CD8-positive, alpha-beta memory T cell (primary cell): Measurements from ENCODE around the gene COL4A6. TPM values are rescaled to one million over a fixed set of nuclear protein-coding genes. Genes with fewer than 3 reads are reported as not detected.

Experiments used
- CTCF ChIA-PET: fragments of 350-600 bp; sonication (Branson Sonifier 250); formaldehyde crosslinking; loops from one replicate; lab custom pipeline; 2021; ENCODE audit warnings: antibody characterized with exemption; lab: Charles Lee
- POLR2A ChIA-PET: fragments of 350-600 bp; sonication (Branson Sonifier 250); formaldehyde crosslinking; loops from one replicate; lab custom pipeline; 2021; ENCODE audit warnings: antibody characterized with exemption; lab: Charles Lee
- DNase-seq, 5 donors: peaks; one replicate each; pipeline versions ENCODE4 v3.0.0 to v3.0.0-alpha.2; 2020 to 2022; ENCODE audit warnings: mixed read lengths in 1 of 5
- H3K27ac ChIP-seq: one replicate; pipeline ENCODE4 v1.7.0; 2013; ENCODE audit warnings: low read depth, mild to moderate bottlenecking, low read length, moderate library complexity
- H3K27me3 ChIP-seq: 2 replicates; pipeline ENCODE4 v1.7.0; 2013; ENCODE audit warnings: low read length, mild to moderate bottlenecking; ENCODE audit not compliant: insufficient read depth, poor library complexity, severe bottlenecking
- H3K36me3 ChIP-seq: 2 replicates; pipeline ENCODE4 v1.7.0; 2013; ENCODE audit warnings: mild to moderate bottlenecking, low read length, moderate library complexity; ENCODE audit not compliant: insufficient read depth
- H3K4me1 ChIP-seq: 2 replicates; pipeline ENCODE4 v1.7.0; 2013; ENCODE audit warnings: mild to moderate bottlenecking, low read length, moderate library complexity; ENCODE audit not compliant: insufficient read depth
- H3K4me3 ChIP-seq: 2 replicates; pipeline ENCODE4 v1.7.0; 2013; ENCODE audit warnings: mild to moderate bottlenecking, low read length
- H3K9me3 ChIP-seq: 2 replicates; pipeline ENCODE4 v1.7.0; 2013; ENCODE audit warnings: mild to moderate bottlenecking, low read length
- H3K27ac Mint-ChIP-seq, 8 donors: one replicate each; pipeline ENCODE4 v1.8.0; 2020 to 2021; ENCODE audit warnings: mixed read lengths in 8 of 8, mild to moderate bottlenecking in 6 of 8, inconsistent platforms in 3 of 8, moderate library complexity in 3 of 8
- H3K27me3 Mint-ChIP-seq, 2 donors: one replicate each; pipeline ENCODE4 v1.8.0; 2020 to 2021; ENCODE audit warnings: mixed read lengths in 2 of 2, mild to moderate bottlenecking in 1 of 2, moderate library complexity in 1 of 2
- H3K36me3 Mint-ChIP-seq, 3 donors: one replicate each; pipeline ENCODE4 v1.8.0; 2020 to 2021; ENCODE audit warnings: mixed read lengths in 3 of 3, inconsistent platforms in 1 of 3, mild to moderate bottlenecking in 1 of 3
- H3K4me1 Mint-ChIP-seq, 3 donors: one replicate each; pipeline ENCODE4 v1.8.0; 2020 to 2021; ENCODE audit warnings: mixed read lengths in 3 of 3, inconsistent platforms in 1 of 3, mild to moderate bottlenecking in 1 of 3
- H3K4me3 Mint-ChIP-seq, 7 donors: one replicate each; pipeline ENCODE4 v1.8.0; 2020 to 2021; ENCODE audit warnings: mixed read lengths in 7 of 7, mild to moderate bottlenecking in 6 of 7, moderate library complexity in 4 of 7, inconsistent platforms in 2 of 7
- H3K9me3 Mint-ChIP-seq, 5 donors: one replicate each; pipeline ENCODE4 v1.8.0; 2020 to 2022; ENCODE audit warnings: mixed read lengths in 5 of 5, mild to moderate bottlenecking in 3 of 5, moderate library complexity in 2 of 5, inconsistent platforms in 1 of 5
- polyA plus RNA-seq: library from polyadenylated mRNA; unstranded; fragments of 300-500 nt; fragmentation: Illumina TruSeq; gene quantifications from one replicate; pipeline ENCODE4 v1.2.3, GENCODE V29; 2021
- total RNA-seq, 2 experiments: library from RNA; stranded (reverse); gene quantifications; one replicate each; pipeline ENCODE4 v1.2.3, GENCODE V29; 2021

The COL4A6 gene
- total and polyA plus RNA-seq, 3 experiments from 2014 or later: not detected

GRCh38 chrX:108366644-108367406 is 71.4 kb downstream of the COL4A6 start:
- Histone ChIP-seq H3K9me3 (no peaks in the 10 kb centered on the region), H3K27me3 (no peaks in the 10 kb centered on the region), H3K4me1 (no peaks in the 10 kb centered on the region), H3K36me3 (no peaks in the 10 kb centered on the region), H3K27ac (no peak overlapping the region), H3K4me3 (no peak overlapping the region)
- ChIA-PET CTCF (no interaction called here), POLR2A (no interaction called here)
- Mint-ChIP-seq H3K27me3 (no peaks in the 10 kb centered on the region), H3K27ac (no peak overlapping the region), H3K4me3 (no peak overlapping the region), H3K36me3 (no peaks in the 10 kb centered on the region), H3K4me1 (no peaks in the 10 kb centered on the region), H3K9me3 (peaks cover 0 to 3% (median 0%) of the 10 kb centered on the region in 5 donors)
- DNase-seq: no peak

DNA sequence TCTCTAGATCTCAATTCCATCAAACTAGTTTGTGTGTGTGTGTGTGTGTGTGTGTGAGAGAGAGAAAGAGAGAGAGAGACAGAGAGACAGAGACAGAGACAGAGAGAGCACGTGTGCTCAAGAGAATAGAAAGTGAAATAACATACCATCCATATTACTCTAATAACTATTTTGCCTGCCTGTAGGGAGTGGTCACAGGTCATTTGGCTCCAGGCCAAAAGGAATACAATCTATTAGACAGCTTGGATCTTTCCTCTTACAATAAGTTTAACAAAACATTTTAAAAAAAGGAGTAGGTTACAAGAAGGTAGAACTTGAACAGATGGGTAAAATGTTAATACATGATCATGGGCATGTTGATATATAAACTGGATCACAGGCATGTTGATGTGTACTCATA is 76.2 kb downstream of the COL4A6 start:
- ChIA-PET POLR2A (no interaction called here), CTCF (no interaction called here)
- H3K9me3 ChIP-seq: no peaks in the 10 kb centered on the region
- H3K9me3 Mint-ChIP-seq: no peaks in the 10 kb centered on the region
- no peak overlapping the region for H3K4me3 ChIP-seq
- DNase-seq: no peak
- H3K4me1 ChIP-seq: no peaks in the 10 kb centered on the region
- no peaks in the 10 kb centered on the region for H3K36me3 Mint-ChIP-seq
- no peaks in the 10 kb centered on the region for H3K36me3 ChIP-seq
- no peaks in the 10 kb centered on the region for H3K27me3 ChIP-seq
- H3K27ac ChIP-seq: no peak overlapping the region
- peaks cover 0 to 1% of the 10 kb centered on the region in 2 donors for H3K27me3 Mint-ChIP-seq
- no peaks in the 10 kb centered on the region for H3K4me1 Mint-ChIP-seq
- H3K27ac Mint-ChIP-seq: no peak overlapping the region
- H3K4me3 Mint-ChIP-seq: no peak overlapping the region

DNA sequence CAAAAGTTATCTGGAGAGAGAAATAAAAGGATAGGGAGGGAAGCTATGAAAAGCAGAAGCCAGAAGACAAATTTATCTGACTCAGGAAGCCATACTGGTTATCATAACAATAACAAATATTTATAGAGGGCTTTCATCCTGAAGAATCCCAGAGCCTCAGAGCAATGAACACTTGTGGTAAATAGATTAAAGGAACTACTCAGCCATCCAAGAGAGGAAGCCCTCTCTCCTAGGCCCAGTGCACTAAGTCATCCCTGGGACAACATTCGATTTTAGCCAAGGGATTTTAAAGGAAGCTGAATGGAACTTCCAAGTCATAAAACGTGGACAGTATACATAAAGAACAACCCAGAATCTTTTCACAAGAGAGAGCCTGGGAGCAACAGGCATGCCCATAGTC is 76.9 kb downstream of the COL4A6 start:
- Histone ChIP-seq H3K36me3 (no peaks in the 10 kb centered on the region), H3K4me3 (no peak overlapping the region), H3K9me3 (no peaks in the 10 kb centered on the region), H3K4me1 (no peaks in the 10 kb centered on the region), H3K27me3 (no peaks in the 10 kb centered on the region), H3K27ac (no peak overlapping the region)
- DNase-seq: no peak
- Mint-ChIP-seq H3K36me3 (no peaks in the 10 kb centered on the region), H3K27ac (no peak overlapping the region), H3K9me3 (no peaks in the 10 kb centered on the region), H3K4me3 (no peak overlapping the region), H3K4me1 (no peaks in the 10 kb centered on the region), H3K27me3 (peaks cover 0 to 1% of the 10 kb centered on the region in 2 donors)
- POLR2A ChIA-PET: no interaction called here
- CTCF ChIA-PET: no interaction called here

DNA sequence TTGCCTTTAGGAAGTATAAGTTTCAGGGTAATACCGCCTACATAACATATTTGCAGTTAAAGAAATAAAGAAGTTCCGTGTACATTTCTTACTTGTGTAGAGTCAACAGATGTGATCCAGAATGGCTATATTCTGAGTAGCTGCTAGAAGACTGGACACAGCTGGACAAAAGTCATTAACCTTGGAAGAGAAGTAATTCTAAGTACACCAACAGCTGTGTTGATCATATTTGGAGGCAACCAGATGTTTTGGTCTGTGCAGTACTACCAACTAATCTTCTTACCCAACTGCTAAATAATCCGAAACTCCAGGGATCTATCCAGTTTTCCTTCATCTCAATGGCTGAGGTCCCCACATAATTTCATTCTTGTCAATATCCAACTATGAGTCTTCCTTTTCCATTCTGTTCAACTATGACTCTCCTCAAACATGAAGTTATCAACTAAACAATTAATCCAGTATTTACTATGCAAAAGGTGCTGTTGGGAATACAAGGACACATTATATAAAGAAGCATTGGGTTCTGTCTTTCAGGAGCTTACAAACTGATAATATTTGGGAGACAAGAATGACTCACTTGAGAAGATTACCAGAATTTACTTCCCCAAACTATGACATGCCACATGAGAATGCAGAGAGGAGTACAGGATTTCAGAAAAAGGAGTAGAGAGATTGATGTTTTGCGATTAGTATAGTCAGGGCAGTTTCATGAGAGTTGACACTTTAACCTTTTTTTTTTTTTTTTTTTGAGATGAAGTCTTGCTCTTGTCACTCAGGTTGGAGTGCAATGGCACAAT is 78.2 kb downstream of the COL4A6 start:
- H3K27ac Mint-ChIP-seq: no peak overlapping the region

GRCh38 chrX:108353452-108353851 is 84.8 kb downstream of the COL4A6 start:
- Mint-ChIP-seq H3K27ac (no peak overlapping the region), H3K27me3 (no peaks in the 10 kb centered on the region), H3K4me1 (no peaks in the 10 kb centered on the region), H3K4me3 (no peak overlapping the region), H3K36me3 (no peaks in the 10 kb centered on the region), H3K9me3 (no peaks in the 10 kb centered on the region)
- DNase-seq: no peak
- POLR2A ChIA-PET: no interaction called here
- CTCF ChIA-PET: no interaction called here
- H3K27me3 ChIP-seq: no peaks in the 10 kb centered on the region
- H3K4me3 ChIP-seq: no peak overlapping the region
- H3K27ac ChIP-seq: no peak overlapping the region
- H3K36me3 ChIP-seq: no peaks in the 10 kb centered on the region
- no peaks in the 10 kb centered on the region for H3K9me3 ChIP-seq
- H3K4me1 ChIP-seq: no peaks in the 10 kb centered on the region

More for the DNA sequence above, 78.2 kb downstream of the COL4A6 start:
- H3K4me3 Mint-ChIP-seq: no peak overlapping the region
- ChIA-PET POLR2A (no interaction called here), CTCF (no interaction called here)
- H3K27me3 Mint-ChIP-seq: peaks cover 0 to 1% of the 10 kb centered on the region in 2 donors
- Histone ChIP-seq H3K9me3 (no peaks in the 10 kb centered on the region), H3K4me3 (no peak overlapping the region), H3K27me3 (no peaks in the 10 kb centered on the region), H3K4me1 (no peaks in the 10 kb centered on the region), H3K36me3 (no peaks in the 10 kb centered on the region), H3K27ac (no peak overlapping the region)
- no peaks in the 10 kb centered on the region for H3K9me3 Mint-ChIP-seq
- no peaks in the 10 kb centered on the region for H3K36me3 Mint-ChIP-seq
- no peaks in the 10 kb centered on the region for H3K4me1 Mint-ChIP-seq
- no peak for DNase-seq

DNA sequence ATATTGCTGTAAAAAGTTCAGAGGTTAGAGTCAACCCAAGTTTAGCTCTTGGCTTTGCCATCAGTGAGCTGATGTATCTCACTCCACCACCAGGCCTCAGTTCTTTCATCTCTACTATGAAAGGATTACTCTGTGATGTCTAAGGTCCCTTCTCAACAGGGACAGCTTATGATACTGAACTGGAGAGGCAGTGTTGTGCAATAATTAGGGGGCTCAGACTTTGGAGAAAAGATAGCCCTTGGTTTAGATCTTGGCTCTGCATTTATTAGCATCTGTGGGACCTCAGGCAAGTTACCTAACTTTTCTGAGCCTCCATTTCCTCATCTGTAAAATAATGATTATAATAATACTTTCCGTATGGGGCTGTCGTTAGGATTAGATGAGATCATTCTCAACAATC is 89.0 kb downstream of the COL4A6 start:
- Mint-ChIP-seq H3K36me3 (no peaks in the 10 kb centered on the region), H3K27me3 (no peaks in the 10 kb centered on the region), H3K27ac (no peak overlapping the region), H3K4me1 (no peaks in the 10 kb centered on the region), H3K9me3 (no peaks in the 10 kb centered on the region), H3K4me3 (no peak overlapping the region)
- Histone ChIP-seq H3K9me3 (no peaks in the 10 kb centered on the region), H3K27me3 (no peaks in the 10 kb centered on the region), H3K36me3 (no peaks in the 10 kb centered on the region), H3K4me1 (no peaks in the 10 kb centered on the region), H3K27ac (no peak overlapping the region), H3K4me3 (no peak overlapping the region)
- CTCF ChIA-PET: no interaction called here
- DNase-seq: no peak
- POLR2A ChIA-PET: no interaction called here

- ChIA-PET POLR2A (no interaction called here), CTCF (no interaction called here)
- Histone ChIP-seq H3K27ac (no peak overlapping the region), H3K4me1 (no peaks in the 10 kb centered on the region), H3K4me3 (no peak overlapping the region), H3K9me3 (no peaks in the 10 kb centered on the region), H3K27me3 (no peaks in the 10 kb centered on the region), H3K36me3 (no peaks in the 10 kb centered on the region)
- H3K36me3 Mint-ChIP-seq: no peaks in the 10 kb centered on the region
- no peak overlapping the region for H3K27ac Mint-ChIP-seq
- no peaks in the 10 kb centered on the region for H3K27me3 Mint-ChIP-seq
- H3K4me1 Mint-ChIP-seq: no peaks in the 10 kb centered on the region
- no peak overlapping the region for H3K4me3 Mint-ChIP-seq
- H3K9me3 Mint-ChIP-seq: no peaks in the 10 kb centered on the region
- DNase-seq: no peak
These were observed 89.7 kb downstream of the COL4A6 start for GRCh38 chrX:108348525-108348924.

DNA sequence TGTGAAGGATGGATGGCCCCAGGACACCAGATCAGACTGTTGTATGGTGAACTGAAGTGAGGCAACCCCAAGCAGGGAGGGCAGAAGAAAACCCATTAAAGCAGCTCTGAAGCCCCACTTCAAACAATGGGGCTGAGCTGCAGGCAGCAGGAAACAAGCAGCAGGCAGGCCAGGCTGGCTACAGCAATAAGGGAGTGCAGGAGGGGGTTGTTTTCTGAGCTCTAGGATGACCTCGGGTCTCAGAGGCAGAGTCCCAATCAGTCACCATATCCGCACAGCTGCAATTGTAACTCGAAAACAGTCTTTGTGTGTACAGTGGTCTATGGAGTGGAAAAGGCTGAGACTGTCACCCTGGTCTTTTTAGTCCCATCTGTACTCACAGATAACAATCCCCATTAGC is 90.4 kb downstream of the COL4A6 start:
- H3K36me3 ChIP-seq: no peaks in the 10 kb centered on the region
- no peak for DNase-seq
- H3K4me1 ChIP-seq: no peaks in the 10 kb centered on the region
- no peaks in the 10 kb centered on the region for H3K27me3 ChIP-seq
- Mint-ChIP-seq H3K4me3 (no peak overlapping the region), H3K9me3 (no peaks in the 10 kb centered on the region), H3K36me3 (no peaks in the 10 kb centered on the region), H3K4me1 (no peaks in the 10 kb centered on the region), H3K27ac (no peak overlapping the region), H3K27me3 (peaks cover 0 to 3% of the 10 kb centered on the region in 2 donors)
- H3K27ac ChIP-seq: no peak overlapping the region
- ChIA-PET CTCF (no interaction called here), POLR2A (no interaction called here)
- no peak overlapping the region for H3K4me3 ChIP-seq
- H3K9me3 ChIP-seq: no peaks in the 10 kb centered on the region
